ENCODE results near the gene ATP2B2.

DNA sequence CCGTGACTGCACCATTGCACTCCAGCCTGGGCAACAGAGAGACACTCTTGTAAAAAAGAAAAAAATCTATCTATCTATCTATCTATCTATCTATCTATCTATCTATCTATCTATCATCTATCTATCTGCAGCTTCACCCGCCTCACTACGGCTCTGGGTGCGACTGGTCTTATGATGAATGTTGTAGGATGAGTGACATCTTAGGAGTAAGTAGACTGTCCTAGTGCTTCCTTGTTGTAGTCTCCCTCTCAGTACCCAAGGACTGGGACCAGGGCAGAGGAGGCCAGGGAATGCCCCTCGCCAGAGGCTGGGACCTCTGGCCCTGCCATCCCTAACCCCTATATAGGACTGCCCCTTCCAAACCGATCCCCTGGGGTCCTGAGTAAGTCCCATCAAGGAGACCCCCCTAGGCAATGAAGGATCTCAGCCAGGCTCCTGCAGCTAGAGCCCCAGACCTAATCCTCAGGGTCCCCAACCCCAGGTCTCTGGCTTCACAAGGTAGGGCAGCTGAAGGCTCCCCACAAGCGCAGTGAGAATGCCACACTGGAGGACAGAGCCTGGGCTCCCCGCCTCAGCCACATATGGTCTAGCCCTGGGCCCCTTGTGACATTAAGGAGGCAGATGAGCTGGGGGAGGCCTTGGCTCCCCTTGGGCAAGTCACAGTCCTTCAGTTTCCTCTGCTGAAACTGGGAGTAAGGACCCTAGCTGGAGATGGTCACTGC is 183.6 kb downstream of the ATP2B2 start:
- TF ChIP-seq POLR2AphosphoS5 (IDR thresholded peaks at IDR 0.05) (no peak), POLR2A (IDR thresholded peaks at IDR 0.05) (no peak)
- TF ChIP-seq, protein P1, sequence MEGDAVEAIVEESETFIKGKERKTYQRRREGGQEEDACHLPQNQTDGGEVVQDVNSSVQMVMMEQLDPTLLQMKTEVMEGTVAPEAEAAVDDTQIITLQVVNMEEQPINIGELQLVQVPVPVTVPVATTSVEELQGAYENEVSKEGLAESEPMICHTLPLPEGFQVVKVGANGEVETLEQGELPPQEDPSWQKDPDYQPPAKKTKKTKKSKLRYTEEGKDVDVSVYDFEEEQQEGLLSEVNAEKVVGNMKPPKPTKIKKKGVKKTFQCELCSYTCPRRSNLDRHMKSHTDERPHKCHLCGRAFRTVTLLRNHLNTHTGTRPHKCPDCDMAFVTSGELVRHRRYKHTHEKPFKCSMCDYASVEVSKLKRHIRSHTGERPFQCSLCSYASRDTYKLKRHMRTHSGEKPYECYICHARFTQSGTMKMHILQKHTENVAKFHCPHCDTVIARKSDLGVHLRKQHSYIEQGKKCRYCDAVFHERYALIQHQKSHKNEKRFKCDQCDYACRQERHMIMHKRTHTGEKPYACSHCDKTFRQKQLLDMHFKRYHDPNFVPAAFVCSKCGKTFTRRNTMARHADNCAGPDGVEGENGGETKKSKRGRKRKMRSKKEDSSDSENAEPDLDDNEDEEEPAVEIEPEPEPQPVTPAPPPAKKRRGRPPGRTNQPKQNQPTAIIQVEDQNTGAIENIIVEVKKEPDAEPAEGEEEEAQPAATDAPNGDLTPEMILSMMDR (IDR thresholded peaks at IDR 0.05): no peak
